WERI-Rb-1 (cell line): Measurements from ENCODE around the gene PCYOX1L.

Experiments used
- DNase-seq: peaks from one replicate; pipeline ENCODE4 v3.0.0-alpha.2; 2020
- H3K27ac ChIP-seq: fragments of 250-450 bp; sonication (Bioruptor Pico); 2 replicates; pipeline ENCODE4 v1.5.1; 2020; ENCODE audit warnings: mild to moderate bottlenecking, moderate library complexity
- H3K27me3 ChIP-seq: fragments of 250-450 bp; sonication (Bioruptor Pico); 2 replicates; pipeline ENCODE4 v1.5.1; 2021; ENCODE audit warnings: mild to moderate bottlenecking, low read depth, moderate library complexity; ENCODE audit not compliant: insufficient read depth, severe bottlenecking
- H3K36me3 ChIP-seq: fragments of 250-450 bp; sonication (Bioruptor Pico); 2 replicates; pipeline ENCODE4 v1.5.1; 2020; ENCODE audit warnings: mild to moderate bottlenecking, moderate library complexity
- H3K4me3 ChIP-seq: 2 replicates; pipeline ENCODE4 v1.5.1; 2011; ENCODE audit warnings: low read depth, mild to moderate bottlenecking, control low read depth, low read length
- H3K9me3 ChIP-seq: fragments of 250-450 bp; sonication (Bioruptor Pico); 2 replicates; pipeline ENCODE4 v1.5.1; 2021; ENCODE audit warnings: mild to moderate bottlenecking, moderate library complexity; ENCODE audit not compliant: severe bottlenecking
- CTCF ChIP-seq: IDR thresholded peaks from 2 replicates; pipeline ENCODE4 v1.5.1; 2011; ENCODE audit warnings: low read depth, mild to moderate bottlenecking, control low read depth, inconsistent platforms, low read length

The PCYOX1L gene

GRCh38 chr5:149360272-149360671 lies 2.4 kb downstream of the PCYOX1L start:
- Histone ChIP-seq H3K9me3 (no peaks in the 10 kb centered on the region), H3K4me3 (no peak overlapping the region), H3K36me3 (no peaks in the 10 kb centered on the region; the same call in 1 of the 2 replicates), H3K27ac (no peak overlapping the region), H3K27me3 (no peaks in the 10 kb centered on the region)
- TF ChIP-seq CTCF: no peak
- no peak for DNase-seq

GRCh38 chr5:149362541-149362940 lies 4.7 kb downstream of the PCYOX1L start:
- no peaks in the 10 kb centered on the region for H3K27me3 ChIP-seq
- no peak overlapping the region for H3K4me3 ChIP-seq
- H3K9me3 ChIP-seq: no peaks in the 10 kb centered on the region
- DNase-seq: no peak
- H3K27ac ChIP-seq: no peak overlapping the region
- TF ChIP-seq CTCF: no peak
- no peaks in the 10 kb centered on the region; the same call in 1 of the 2 replicates for H3K36me3 ChIP-seq

DNA sequence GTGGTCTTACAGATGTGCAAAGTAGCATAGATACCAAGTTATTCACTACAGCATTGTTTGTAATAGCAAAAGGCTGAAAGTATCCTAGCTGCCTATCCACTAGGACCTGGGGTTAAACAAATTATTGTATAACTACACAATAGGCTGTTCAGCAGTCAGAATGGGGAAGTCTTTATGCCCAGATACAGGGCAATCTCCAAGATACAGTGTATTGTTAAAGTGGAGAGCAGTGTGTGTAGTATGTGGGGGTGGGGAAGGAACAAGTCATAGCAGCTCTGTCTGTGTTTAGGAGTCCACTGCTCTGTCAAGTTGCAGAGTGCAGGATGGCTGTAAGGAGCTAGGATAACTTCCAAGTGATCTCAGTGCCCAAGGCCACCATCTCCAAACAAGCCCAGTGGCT lies 5.5 kb downstream of the PCYOX1L start:
- Histone ChIP-seq H3K27me3 (no peaks in the 10 kb centered on the region), H3K36me3 (no peaks in the 10 kb centered on the region), H3K4me3 (no peak overlapping the region), H3K9me3 (no peaks in the 10 kb centered on the region), H3K27ac (no peak overlapping the region)
- no peak for DNase-seq
- no peak for TF ChIP-seq CTCF

GRCh38 chr5:149363936-149364335 lies 6.1 kb downstream of the PCYOX1L start:
- Histone ChIP-seq H3K4me3 (no peak overlapping the region), H3K36me3 (no peaks in the 10 kb centered on the region), H3K27me3 (no peaks in the 10 kb centered on the region), H3K9me3 (no peaks in the 10 kb centered on the region), H3K27ac (no peak overlapping the region)
- DNase-seq: no peak
- no peak for TF ChIP-seq CTCF

DNA sequence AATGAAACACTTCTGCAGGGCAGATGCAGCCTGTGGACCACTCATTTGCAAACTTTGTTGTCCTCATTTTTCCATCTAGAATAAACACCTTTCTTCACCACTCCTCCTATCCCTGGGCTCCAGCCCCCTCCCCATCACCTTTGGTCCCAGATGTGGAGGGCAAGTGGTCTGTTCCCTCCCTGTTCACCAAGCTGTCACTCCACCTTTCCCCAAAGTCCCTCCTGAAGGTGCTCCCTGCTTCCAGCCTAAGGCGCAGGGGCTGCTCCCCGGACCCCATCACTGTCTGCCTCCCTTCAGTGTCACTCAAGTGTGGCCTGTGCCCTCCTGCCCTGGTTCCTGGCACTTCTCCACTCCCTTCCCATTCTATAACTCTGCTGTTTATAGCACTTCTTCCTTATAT lies 6.9 kb downstream of the PCYOX1L start:
- Histone ChIP-seq H3K27me3 (no peaks in the 10 kb centered on the region), H3K9me3 (no peaks in the 10 kb centered on the region), H3K36me3 (no peaks in the 10 kb centered on the region), H3K27ac (no peak overlapping the region), H3K4me3 (no peak overlapping the region)
- no peak for DNase-seq
- TF ChIP-seq CTCF: no peak

GRCh38 chr5:149365418-149365817 lies 7.6 kb downstream of the PCYOX1L start:
- Histone ChIP-seq H3K27me3 (no peaks in the 10 kb centered on the region), H3K36me3 (no peaks in the 10 kb centered on the region), H3K9me3 (no peaks in the 10 kb centered on the region), H3K4me3 (no peak overlapping the region), H3K27ac (no peak overlapping the region)
- DNase-seq: no peak
- no peak for TF ChIP-seq CTCF
